GM23338 (cell line): Measurements from ENCODE around the gene KRTAP3-2. TPM values are rescaled to one million over a fixed set of nuclear protein-coding genes. Genes with fewer than 3 reads are reported as not detected.

Experiments
- ATAC-seq: fragments of 200-7000 bp; cut with Tn5 transposase; 3 replicates; pipeline ENCODE4 v1.9.1; 2020
- DNase-seq: peaks from one replicate; pipeline ENCODE4 v3.0.0-alpha.2; 2015; ENCODE audit warnings: low spot score
- H2AFZ ChIP-seq: fragments of 200-600 bp; sonication (generic); 2 replicates; pipeline ENCODE4 v1.8.0; 2016; ENCODE audit warnings: antibody characterized with exemption, mild to moderate bottlenecking, moderate library complexity
- H3F3A ChIP-seq: fragments of 200-600 bp; sonication (generic); replicated peaks from 2 replicates; pipeline ENCODE4 v1.8.0; 2017; ENCODE audit warnings: antibody characterized with exemption, mixed run types, low read depth
- H3K27ac ChIP-seq: fragments of 200-600 bp; sonication (generic); 2 replicates; pipeline ENCODE4 v1.6.1; 2016; ENCODE audit warnings: low read depth
- H3K27me3 ChIP-seq: fragments of 200-600 bp; sonication (generic); 2 replicates; pipeline ENCODE4 v1.8.0; 2016; ENCODE audit warnings: mild to moderate bottlenecking, mixed run types, moderate library complexity; ENCODE audit not compliant: insufficient read depth
- H3K36me3 ChIP-seq: fragments of 200-600 bp; sonication (generic); 2 replicates; pipeline ENCODE4 v1.8.0; 2016; ENCODE audit warnings: mild to moderate bottlenecking; ENCODE audit not compliant: insufficient read depth
- H3K4me1 ChIP-seq: fragments of 200-600 bp; sonication (generic); 2 replicates; pipeline ENCODE4 v1.8.0; 2016; ENCODE audit warnings: mild to moderate bottlenecking, moderate library complexity; ENCODE audit not compliant: insufficient read depth
- H3K4me2 ChIP-seq: fragments of 200-600 bp; sonication (generic); 2 replicates; pipeline ENCODE4 v1.7.1; 2017; ENCODE audit warnings: mixed run types
- H3K4me3 ChIP-seq: fragments of 200-600 bp; sonication (generic); 2 replicates; pipeline ENCODE4 v1.6.1; 2016; ENCODE audit warnings: mixed run types
- H3K79me2 ChIP-seq: fragments of 200-600 bp; sonication (generic); replicated peaks from 2 replicates; pipeline ENCODE4 v1.8.0; 2017; ENCODE audit warnings: mild to moderate bottlenecking; ENCODE audit not compliant: insufficient read depth
- H3K9me2 ChIP-seq: fragments of 200-600 bp; sonication (generic); 2 replicates; pipeline ENCODE4 v1.8.0; 2017; ENCODE audit not compliant: insufficient read depth
- H4K20me1 ChIP-seq: fragments of 200-600 bp; sonication (generic); replicated peaks from 2 replicates; pipeline ENCODE4 v1.8.0; 2017; ENCODE audit warnings: mild to moderate bottlenecking; ENCODE audit not compliant: insufficient read depth
- H3K27ac Mint-ChIP-seq: 2 replicates; pipeline ENCODE4 v1.8.0; 2020; ENCODE audit warnings: inconsistent platforms, mild to moderate bottlenecking, moderate library complexity, mixed read lengths
- H3K27me3 Mint-ChIP-seq: 3 replicates; pipeline ENCODE4 v1.8.0; 2022; ENCODE audit warnings: low read depth, mild to moderate bottlenecking, moderate library complexity, mixed read lengths, inconsistent platforms; ENCODE audit not compliant: insufficient read depth, poor library complexity
- H3K36me3 Mint-ChIP-seq: 3 replicates; pipeline ENCODE4 v1.8.0; 2021; ENCODE audit warnings: low read depth, mild to moderate bottlenecking, inconsistent platforms, moderate library complexity, mixed read lengths
- H3K4me1 Mint-ChIP-seq: 3 replicates; pipeline ENCODE4 v1.8.0; 2020; ENCODE audit warnings: mild to moderate bottlenecking, inconsistent platforms, mixed read lengths
- H3K4me3 Mint-ChIP-seq: 3 replicates; pipeline ENCODE4 v1.8.0; 2021; ENCODE audit warnings: moderate library complexity, mild to moderate bottlenecking, inconsistent platforms, mixed read lengths
- H3K9me3 Mint-ChIP-seq: 3 replicates; pipeline ENCODE4 v1.8.0; 2020; ENCODE audit warnings: moderate library complexity, mild to moderate bottlenecking, inconsistent platforms, mixed read lengths
- CREB1 ChIP-seq: fragments of 250-450 bp; sonication (Bioruptor Pico); IDR thresholded peaks from 2 replicates; pipeline ENCODE4 v1.5.0; 2020; ENCODE audit warnings: low read depth, mild to moderate bottlenecking, moderate library complexity
- CTCF ChIP-seq, 2 experiments: fragments of 200-600 bp in 1 of 2; sonication (generic) in 1 of 2; conservative IDR thresholded peaks; 2 replicates each; pipeline versions ENCODE4 v1.5.1 to v1.6.1; 2016 to 2017; ENCODE audit warnings: antibody characterized with exemption in 2 of 2, low read depth in 2 of 2, mild to moderate bottlenecking in 2 of 2, moderate library complexity in 1 of 2
- ETS1 ChIP-seq: IDR thresholded peaks from 2 replicates; pipeline ENCODE4 v1.6.1; 2016; ENCODE audit warnings: antibody characterized with exemption
- EZH2 ChIP-seq: fragments of 200-600 bp; sonication (generic); IDR thresholded peaks from one replicate; pipeline ENCODE4 v1.8.0; 2017; ENCODE audit warnings: antibody characterized with exemption, mild to moderate bottlenecking, low read depth; ENCODE audit not compliant: unreplicated experiment
- EZH2phosphoT487 ChIP-seq: fragments of 200-600 bp; sonication (generic); IDR thresholded peaks from one replicate; pipeline ENCODE4 v1.8.1; 2018; ENCODE audit warnings: antibody characterized with exemption; ENCODE audit not compliant: unreplicated experiment
- JUNB ChIP-seq: IDR thresholded peaks from one replicate; pipeline ENCODE4 v1.6.1; 2016; ENCODE audit warnings: antibody characterized with exemption; ENCODE audit not compliant: unreplicated experiment
- POLR2AphosphoS5 ChIP-seq: IDR thresholded peaks from 2 replicates; pipeline ENCODE4 v1.6.1; 2016; ENCODE audit warnings: antibody characterized with exemption, low read depth
- REST ChIP-seq: IDR thresholded peaks from one replicate; pipeline ENCODE4 v1.6.1; 2018; ENCODE audit warnings: antibody characterized with exemption; ENCODE audit not compliant: unreplicated experiment
- STAT1 ChIP-seq: IDR thresholded peaks from one replicate; pipeline ENCODE4 v1.6.1; 2016; ENCODE audit warnings: antibody characterized with exemption; ENCODE audit not compliant: unreplicated experiment
- ZNF114 ChIP-seq: fragments of 250-450 bp; sonication (Bioruptor Pico); IDR thresholded peaks from 2 replicates; pipeline ENCODE4 v1.5.0; 2020; ENCODE audit warnings: mild to moderate bottlenecking, moderate library complexity
- ZNF331 ChIP-seq: fragments of 250-450 bp; sonication (Bioruptor Pico); IDR thresholded peaks from 2 replicates; pipeline ENCODE4 v1.5.0; 2020; ENCODE audit warnings: low read depth, mild to moderate bottlenecking, moderate library complexity
- polyA plus RNA-seq: library from polyadenylated mRNA; unstranded; fragments of >200 nt; fragmentation: Nextera tagmentation; extraction: Ambion mirVana; gene quantifications from 2 replicates; pipeline ENCODE4 v1.2.1, GENCODE V29; 2016
- total RNA-seq: library from RNA; depleted of rRNA; stranded (reverse); fragments of >200 nt; shearing (Covaris generic); gene quantifications from 2 replicates; pipeline ENCODE4 v1.2.3, GENCODE V29; 2014

The KRTAP3-2 gene
- total and polyA plus RNA-seq, 2 experiments from 2014 or later: not detected

GRCh38 chr17:40974366-40974765 lies 25.3 kb downstream of the KRTAP3-2 start:
- Histone ChIP-seq H3K27me3 (no peaks in the 10 kb centered on the region), H2AFZ (no peak overlapping the region), H4K20me1 (no peaks in the 10 kb centered on the region), H3K36me3 (no peaks in the 10 kb centered on the region), H3K4me3 (no peak overlapping the region), H3K9me2 (0 out of 2 replicates have a peak, but pooled peaks cover 3% of the 10 kb centered on the region), H3K27ac (no peak overlapping the region), H3K4me1 (no peaks in the 10 kb centered on the region), H3K4me2 (no peak overlapping the region), H3K79me2 (no peaks in the 10 kb centered on the region), H3F3A (no peaks in the 10 kb centered on the region)
- ATAC-seq (no peak), DNase-seq (no peak)
- Mint-ChIP-seq H3K27ac (no peak overlapping the region), H3K4me1 (no peaks in the 10 kb centered on the region), H3K9me3 (peaks cover 4% of the 10 kb centered on the region; the same call in 1 of the 3 replicates), H3K4me3 (no peak overlapping the region), H3K27me3 (no peaks in the 10 kb centered on the region), H3K36me3 (no peaks in the 10 kb centered on the region)
- TF ChIP-seq CTCF (conservative IDR thresholded peaks at IDR 0.05; ENCODE audit: low read depth in 2 of 2) (no peak), ZNF114 (CRISPR knock-in tag) (no peak), ZNF331 (CRISPR knock-in tag) (no peak), EZH2phosphoT487 (no peak), REST (no peak), CREB1 (no peak), STAT1 (no peak), EZH2 (no peak), JUNB (no peak), ETS1 (no peak), POLR2AphosphoS5 (no peak)
